Ovary (tissue), 3 donors: ENCODE data around the gene HLA-DQA1.

ENCODE experiments used
- POLR2A ChIP-seq: fragments of 450-650 bp; IDR thresholded peaks from one replicate; pipeline ENCODE4 v1.6.1; 2017; ENCODE audit warnings: antibody characterized with exemption, mild to moderate bottlenecking, moderate library complexity
- TF ChIP-seq, protein P1 (sequence below), 3 donors: fragments of 450-650 bp in 2 of 3; fragments of 200-600 bp in 1 of 3; IDR thresholded peaks; one replicate each; pipeline versions ENCODE4 v1.5.1 to v1.8.0; 2016 to 2022; ENCODE audit warnings: antibody characterized with exemption in 3 of 3, mild to moderate bottlenecking in 1 of 3
- donor health status: DM: no; HTN: no; CAD: no.

DNA sequence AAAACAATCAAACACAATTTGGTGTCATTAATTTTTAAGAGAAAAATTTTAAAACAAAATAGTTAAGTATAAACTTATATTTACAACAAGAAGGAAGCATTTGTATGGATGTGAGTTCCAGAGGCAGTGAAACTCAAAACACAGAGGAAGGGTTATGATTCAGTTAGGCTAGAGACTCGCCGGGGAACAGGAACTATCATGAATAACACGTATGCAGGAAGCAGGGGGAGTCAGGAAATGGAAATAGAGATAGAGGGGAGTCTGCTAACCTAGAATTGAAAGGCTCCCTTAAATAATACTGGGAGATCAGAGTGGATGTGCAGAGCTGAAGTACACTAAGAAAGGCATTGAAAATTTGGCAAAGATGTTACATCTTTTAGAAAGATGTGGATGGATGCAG is 33.3 kb upstream of the HLA-DQA1 start:
- TF ChIP-seq, protein P1, sequence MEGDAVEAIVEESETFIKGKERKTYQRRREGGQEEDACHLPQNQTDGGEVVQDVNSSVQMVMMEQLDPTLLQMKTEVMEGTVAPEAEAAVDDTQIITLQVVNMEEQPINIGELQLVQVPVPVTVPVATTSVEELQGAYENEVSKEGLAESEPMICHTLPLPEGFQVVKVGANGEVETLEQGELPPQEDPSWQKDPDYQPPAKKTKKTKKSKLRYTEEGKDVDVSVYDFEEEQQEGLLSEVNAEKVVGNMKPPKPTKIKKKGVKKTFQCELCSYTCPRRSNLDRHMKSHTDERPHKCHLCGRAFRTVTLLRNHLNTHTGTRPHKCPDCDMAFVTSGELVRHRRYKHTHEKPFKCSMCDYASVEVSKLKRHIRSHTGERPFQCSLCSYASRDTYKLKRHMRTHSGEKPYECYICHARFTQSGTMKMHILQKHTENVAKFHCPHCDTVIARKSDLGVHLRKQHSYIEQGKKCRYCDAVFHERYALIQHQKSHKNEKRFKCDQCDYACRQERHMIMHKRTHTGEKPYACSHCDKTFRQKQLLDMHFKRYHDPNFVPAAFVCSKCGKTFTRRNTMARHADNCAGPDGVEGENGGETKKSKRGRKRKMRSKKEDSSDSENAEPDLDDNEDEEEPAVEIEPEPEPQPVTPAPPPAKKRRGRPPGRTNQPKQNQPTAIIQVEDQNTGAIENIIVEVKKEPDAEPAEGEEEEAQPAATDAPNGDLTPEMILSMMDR (IDR thresholded peaks at IDR 0.05): no peak
- no peak for TF ChIP-seq POLR2A
